Uterus (tissue), 2 donors: Measurements from ENCODE around the gene RELT.

Source experiments
- CTCF ChIP-seq, 4 experiments: fragments of 200-600 bp in 2 of 4; fragments of 450-650 bp in 2 of 4; sonication (generic) in 2 of 4; IDR thresholded peaks; one replicate each; pipeline ENCODE4 v1.5.1; 2016 to 2019; ENCODE audit warnings: antibody characterized with exemption in 4 of 4, mild to moderate bottlenecking in 2 of 4, moderate library complexity in 1 of 4
- POLR2A ChIP-seq, 2 donors: fragments of 450-650 bp; IDR thresholded peaks; one replicate each; pipeline ENCODE4 v1.6.1; 2016; ENCODE audit warnings: antibody characterized with exemption in 2 of 2, mild to moderate bottlenecking in 1 of 2, moderate library complexity in 1 of 2

GRCh38 chr11:73413256-73413655 is 37.1 kb downstream of the RELT start:
- TF ChIP-seq CTCF (IDR thresholded peaks at IDR 0.05) (no peak), POLR2A (IDR thresholded peaks at IDR 0.05) (no peak)
